K562 (cell line): ENCODE measurements around the gene CSKMT. TPM values are rescaled to one million over a fixed set of nuclear protein-coding genes. Genes with fewer than 3 reads are reported as not detected.

Experiments
- ATAC-seq: fragments of 200-7000 bp; cut with Tn5 transposase; 3 replicates; pipeline ENCODE4 v1.9.1; 2020; ENCODE audit warnings: moderate library complexity
- BruUV-seq: library from RNA; stranded (reverse); fragments of 400-500 nt; replicated peaks from 2 replicates; lab custom pipeline; 2021; lab: Mats Ljungman, UMichigan
- CTCF ChIA-PET: fragments of 300-600 bp; formaldehyde crosslinking; extraction: SDS; loops from one replicate; lab custom pipeline; 2021; ENCODE audit warnings: low intra/inter-chr PET ratio; lab: Yijun Ruan, JAX
- POLR2A ChIA-PET: fragments of 300-600, 350-650 bp; sonication (Branson Sonifier 250); formaldehyde crosslinking; extraction: SDS; loops from one replicate; lab custom pipeline; 2021; ENCODE audit warnings: antibody characterized with exemption, inconsistent platforms; lab: Yijun Ruan, JAX
- DNase-seq, 4 experiments: peaks; one replicate each; pipeline versions ENCODE4 v3.0.0 to v3.0.0-alpha.2; 2011 to 2018; ENCODE audit warnings: low spot score in 3 of 4, mixed read lengths in 3 of 4; ENCODE audit errors: extremely low read depth in 1 of 4
- FAIRE-seq: peaks from 2 replicates; lab custom pipeline; 2011; peaks lifted over from hg19 to GRCh38; lab: Jason Lieb, UNC
- H2AFZ ChIP-seq: 2 replicates; pipeline ENCODE4 v1.6.0; 2011; ENCODE audit warnings: low read depth, low read length, control low read depth, inconsistent platforms
- H3K27ac ChIP-seq: fragments of 200-600 bp; 3 replicates; pipeline ENCODE4 v1.8.0; 2011; ENCODE audit warnings: low read depth, mild to moderate bottlenecking, control low read depth, inconsistent platforms, low read length, moderate library complexity, mixed read lengths; ENCODE audit errors: extremely low read depth
- H3K27me3 ChIP-seq, 2 experiments: fragments of 300-600 bp in 1 of 2; 2 replicates in 1 of 2; 3 replicates in 1 of 2; pipeline versions ENCODE4 v1.6.0 to v1.8.0; 2011; ENCODE audit warnings: inconsistent platforms in 2 of 2, low read length in 2 of 2, mild to moderate bottlenecking in 1 of 2, mixed read lengths in 1 of 2, moderate library complexity in 1 of 2; ENCODE audit not compliant: control insufficient read depth in 2 of 2, insufficient read depth in 2 of 2
- H3K36me3 ChIP-seq: fragments of 300-600 bp; 3 replicates; pipeline ENCODE4 v1.8.0; 2011; ENCODE audit warnings: mild to moderate bottlenecking, low read length, inconsistent platforms; ENCODE audit not compliant: control insufficient read depth, insufficient read depth
- H3K4me1 ChIP-seq, 2 experiments: fragments of 200-600 bp in 1 of 2; replicated peaks in 1 of 2; 2 replicates in 1 of 2; 3 replicates in 1 of 2; pipeline versions ENCODE4 v1.5.1 to v1.8.0; 2011; ENCODE audit warnings: inconsistent platforms in 2 of 2, low read length in 2 of 2, mild to moderate bottlenecking in 1 of 2, mixed read lengths in 1 of 2, moderate library complexity in 1 of 2; ENCODE audit not compliant: control insufficient read depth in 2 of 2, insufficient read depth in 2 of 2
- H3K4me2 ChIP-seq: 2 replicates; pipeline ENCODE4 v1.6.1; 2011; ENCODE audit warnings: low read length, control low read depth, inconsistent platforms, mixed read lengths; ENCODE audit not compliant: insufficient read depth
- H3K4me3 ChIP-seq: fragments of 200-600 bp; sonication (generic), shearing (Covaris generic); 2 replicates; pipeline ENCODE4 v1.5.1; 2016; ENCODE audit warnings: control low read depth, inconsistent platforms
- H3K79me2 ChIP-seq: fragments of 200-600 bp; 3 replicates; pipeline ENCODE4 v1.8.0; 2011; ENCODE audit warnings: low read length, inconsistent platforms; ENCODE audit not compliant: control insufficient read depth, insufficient read depth
- H3K9ac ChIP-seq, 2 experiments: 2 replicates each; pipeline versions ENCODE4 v1.6.0 to v1.6.1; 2011; ENCODE audit warnings: low read depth in 2 of 2, low read length in 2 of 2, control low read depth in 1 of 2, inconsistent platforms in 1 of 2, mild to moderate bottlenecking in 1 of 2, mixed read lengths in 1 of 2; ENCODE audit not compliant: insufficient read depth in 1 of 2
- H3K9me1 ChIP-seq: one replicate; pipeline ENCODE4 v1.6.0; 2011; ENCODE audit warnings: inconsistent platforms, mild to moderate bottlenecking, low read length, moderate library complexity; ENCODE audit not compliant: control insufficient read depth, insufficient read depth
- H3K9me3 ChIP-seq: replicated peaks from 2 replicates; pipeline ENCODE4 v1.5.1; 2011; ENCODE audit warnings: low read depth, low read length, inconsistent platforms; ENCODE audit not compliant: control insufficient read depth, insufficient read depth
- H4K20me1 ChIP-seq: replicated peaks from 2 replicates; pipeline ENCODE4 v1.6.1; 2011; ENCODE audit warnings: low read length, inconsistent platforms, mixed read lengths; ENCODE audit not compliant: control insufficient read depth, insufficient read depth
- BHLHE40 ChIP-seq: IDR thresholded peaks from 2 replicates; pipeline ENCODE4 v1.6.1; 2011; ENCODE audit warnings: low read length, improper control_type of control experiment
- CBFA2T3 ChIP-seq: fragments of 450-650 bp; IDR thresholded peaks from 2 replicates; pipeline ENCODE4 v1.6.1; 2017
- HMBOX1 ChIP-seq: sonication (generic); IDR thresholded peaks from 2 replicates; pipeline ENCODE4 v1.6.1; 2016
- JUNB ChIP-seq: fragments of 450-650 bp; formaldehyde crosslinking; conservative IDR thresholded peaks from 2 replicates; pipeline ENCODE4 v1.4.0; 2020; ENCODE audit warnings: mild to moderate bottlenecking
- NR2F6 ChIP-seq: fragments of 450-650 bp; formaldehyde crosslinking; IDR thresholded peaks from 2 replicates; pipeline ENCODE4 v1.4.0; 2020; ENCODE audit warnings: mild to moderate bottlenecking
- NRF1 ChIP-seq, 2 experiments: fragments of 450-650 bp; IDR thresholded peaks in 1 of 2; conservative IDR thresholded peaks in 1 of 2; 2 replicates each; pipeline ENCODE4 v1.6.1; 2014; ENCODE audit warnings: mild to moderate bottlenecking in 2 of 2
- SIN3B ChIP-seq: fragments of 450-650 bp; IDR thresholded peaks from 2 replicates; pipeline ENCODE4 v1.6.1; 2017; ENCODE audit warnings: low read depth, mild to moderate bottlenecking, moderate library complexity
- SMARCE1 ChIP-seq: fragments of 450-650 bp; IDR thresholded peaks from 2 replicates; pipeline ENCODE4 v1.7.1; 2016; ENCODE audit warnings: mild to moderate bottlenecking
- TEAD4 ChIP-seq, 2 experiments: sonication (generic) in 1 of 2; formaldehyde crosslinking in 1 of 2; IDR thresholded peaks; 2 replicates each; pipeline versions ENCODE4 v1.6.1 to v1.8.0; 2012 to 2022; ENCODE audit warnings: borderline replicate concordance in 1 of 2, inconsistent platforms in 1 of 2, low read length in 1 of 2, mild to moderate bottlenecking in 1 of 2, missing genetic modification reagents in 1 of 2
- ZBTB33 ChIP-seq: sonication (generic); formaldehyde crosslinking; IDR thresholded peaks from 2 replicates; pipeline ENCODE4 v1.8.1; 2023; ENCODE audit warnings: mild to moderate bottlenecking, missing genetic modification reagents
- ZNF431 ChIP-seq: sonication (generic); formaldehyde crosslinking; IDR thresholded peaks from 2 replicates; pipeline ENCODE4 v1.8.0; 2022; ENCODE audit warnings: mild to moderate bottlenecking, missing genetic modification reagents
- ZNF77 ChIP-seq: fragments of 250-450 bp; sonication (Bioruptor Pico); IDR thresholded peaks from 2 replicates; pipeline ENCODE4 v1.5.0; 2020
- WGBS: fragments of 100-300 bp; shearing (Covaris generic); methylation state at CpG from one replicate; pipeline ENCODE4 v1.1.6; 2016; ENCODE audit warnings: low coverage, mixed read lengths; ENCODE audit not compliant: insufficient coverage; ENCODE audit errors: missing lambda C conversion rate; 5-methylcytosine and 5-hydroxymethylcytosine counted together
- in situ Hi-C: fragments of 300-500 bp; cut with MboI; formaldehyde crosslinking; loops from 4 replicates; pipeline ENCODE4 v1.15.0; 2018; ENCODE audit warnings: inconsistent platforms, mixed read lengths
- intact Hi-C: fragments of 100-400 bp; cut with micrococcal nuclease; formaldehyde crosslinking; loops from 2 replicates; pipeline ENCODE4 v1.14.2; 2022
- polyA plus RNA-seq, 8 experiments: library from polyadenylated mRNA; depleted of rRNA in 4 of 8; stranded (reverse) in 5 of 8; unstranded in 3 of 8; fragments of >200 nt; fragmentation: Nextera tagmentation in 2 of 8; fragmentation: Illumina TruSeq in 1 of 8; extraction: Ambion mirVana in 2 of 8; extraction: Trizol in 1 of 8; gene quantifications; 2 replicates each; pipeline versions ENCODE4 v1.2.1 to v1.2.3, GENCODE V29; 2011 to 2014; ENCODE audit warnings: inconsistent platforms in 1 of 8, missing spikeins in 1 of 8
- total RNA-seq, 7 experiments: library from RNA; depleted of rRNA in 6 of 7; stranded (reverse); fragments of >200 nt in 6 of 7; fragmentation: Illumina TruSeq in 2 of 7; extraction: Trizol in 2 of 7; gene quantifications; 2 replicates each; pipeline versions ENCODE4 v1.2.1 to v1.2.3, GENCODE V29; 2011 to 2021; ENCODE audit warnings: low replicate concordance in 1 of 7

CSKMT gene
- total and polyA plus RNA-seq, 9 of the 15 experiments (the other 6 are each of a cell fraction or from before 2014, with no cell fraction given): 10.3 to 108 (median 27.2) TPM

- peak; percentile 31; the same call in 1 of the 2 replicates for TF ChIP-seq ZBTB33 (CRISPR knock-in tag)
- no peak for TF ChIP-seq ZNF77 (CRISPR knock-in tag)
These were observed 8.2 kb upstream of the CSKMT start (continued) for GRCh38 chr11:62656796-62657429.

- Histone ChIP-seq H4K20me1 (peaks cover 7% of the 10 kb centered on the region; the same call in 1 of the 2 replicates), H3K4me1 (peaks cover 15 to 39% of the 10 kb centered on the region in 2 experiments; a peak in 4 of 5 replicates), H3K9ac (peak overlapping the region; percentile 85 to 100), H3K36me3 (peaks cover 48% of the 10 kb centered on the region), H3K4me3 (peak overlapping the region; percentile 73), H3K27me3 (no peaks in the 10 kb centered on the region), H3K27ac (peak overlapping the region; percentile 80), H3K79me2 (peaks cover 69% of the 10 kb centered on the region), H2AFZ (peak overlapping the region; percentile 77), H3K4me2 (peak overlapping the region; percentile 97), H3K9me3 (no peaks in the 10 kb centered on the region), H3K9me1 (no peaks in the 10 kb centered on the region)
- in situ Hi-C loops (no loop called here), intact Hi-C loops (loop anchor here (2.0 to 5.0 kb wide), 2 partner anchors 18 to 178 kb away; partner anchors contain the start of gene GANAB)
- WGBS: under 1% methylated on average over 31 of the region's 36 CpGs
- FAIRE-seq: no peak
- CTCF ChIA-PET: no interaction called here
- TSS peak; percentile 62 for BruUV-seq
- POLR2A ChIA-PET: interaction anchor here (0.6 to 8.8 kb wide), 57 partner anchors 8 to 1041 kb away, joined by 3 to 161 read pairs (median 5); partner anchors contain the start of genes B3GAT3, EEF1G, EML3 and GANAB
- peak; percentile 44 for ATAC-seq
- DNase-seq: peak in 3 of 4 experiments; percentile 12 to 67 (median 53)
- TF ChIP-seq ZNF431 (CRISPR knock-in tag) (peak; percentile 36; the same call in 1 of the 2 replicates), TEAD4 (IDR thresholded peaks at IDR 0.05; ENCODE audit: low read length) (0 out of 2 replicates have a peak, but pooled peaks have one; percentile 6), TEAD4 (CRISPR knock-in tag; IDR thresholded peaks at IDR 0.05; ENCODE audit: borderline replicate concordance) (no peak), NR2F6 (CRISPR knock-in tag) (no peak), CBFA2T3 (no peak), HMBOX1 (no peak), BHLHE40 (0 out of 2 replicates have a peak, but pooled peaks have one; percentile 3), JUNB (CRISPR knock-in tag) (no peak), NRF1 (conservative IDR thresholded peaks at IDR 0.05 in 1 of 2, IDR thresholded peaks at IDR 0.05 in 1 of 2) (no peak), SIN3B (0 out of 2 replicates have a peak, but pooled peaks have one; percentile 47), SMARCE1 (peak; percentile 15)
These were observed 572 bp upstream of the CSKMT start for GRCh38 chr11:62664405-62665074.
